ENCODE data around the gene ZNF205.

GRCh38 chr16:3143598-3144320 lies 31.4 kb downstream of the ZNF205 start:
- TF ChIP-seq CTCF (IDR thresholded peaks at IDR 0.05; ENCODE audit: insufficient read depth, low read depth, low read length) (no peak), EZH2 (IDR thresholded peaks at IDR 0.05; ENCODE audit: insufficient read depth, low read length) (no peak)
